ENCODE results near the gene TLDC2.
"Not testable (repeated sequence)": the region's sequence is repeated elsewhere in the genome, so short reads cannot be mapped to it uniquely, and the experiment has no call there.

TLDC2 gene

DNA sequence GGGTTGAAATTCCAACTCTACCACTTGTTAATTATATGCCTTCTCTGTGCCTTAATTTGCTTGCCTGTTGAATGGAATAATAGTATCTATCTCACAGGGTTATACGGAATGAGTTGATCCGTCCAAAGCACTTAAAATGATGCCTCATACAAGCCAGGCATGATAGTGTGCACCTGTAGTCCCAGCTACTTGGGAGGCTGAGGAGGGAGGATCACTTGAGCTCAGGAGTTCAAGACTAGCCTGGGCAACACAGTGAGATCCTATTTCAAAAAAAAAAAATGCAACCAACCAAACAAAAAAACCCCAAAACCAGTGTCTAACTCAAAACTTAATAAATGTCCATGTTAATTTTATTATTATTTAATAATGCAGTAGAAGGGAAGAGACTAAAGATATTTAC is 40.3 kb downstream of the TLDC2 start:
- DNase-seq = no peak

DNA sequence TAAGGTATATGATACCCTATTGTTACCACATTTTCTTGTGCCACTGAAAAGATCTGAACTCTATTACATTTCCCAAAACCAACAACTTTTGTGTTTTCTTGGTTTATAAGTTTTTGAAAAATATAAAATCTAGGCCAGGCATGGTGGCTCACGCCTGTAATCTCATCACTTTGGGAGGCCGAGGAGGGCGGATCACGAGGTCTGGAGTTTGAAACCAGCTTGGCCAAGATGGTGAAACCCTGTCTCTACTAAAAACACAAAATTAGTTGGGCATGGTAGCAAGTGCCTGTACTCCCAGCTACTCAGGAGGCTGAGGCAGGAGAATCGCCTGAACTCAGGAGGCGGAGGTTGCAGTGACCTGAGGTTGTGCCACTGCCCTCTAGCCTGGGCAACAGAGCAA is 41.3 kb downstream of the TLDC2 start:
- no peak for DNase-seq

DNA sequence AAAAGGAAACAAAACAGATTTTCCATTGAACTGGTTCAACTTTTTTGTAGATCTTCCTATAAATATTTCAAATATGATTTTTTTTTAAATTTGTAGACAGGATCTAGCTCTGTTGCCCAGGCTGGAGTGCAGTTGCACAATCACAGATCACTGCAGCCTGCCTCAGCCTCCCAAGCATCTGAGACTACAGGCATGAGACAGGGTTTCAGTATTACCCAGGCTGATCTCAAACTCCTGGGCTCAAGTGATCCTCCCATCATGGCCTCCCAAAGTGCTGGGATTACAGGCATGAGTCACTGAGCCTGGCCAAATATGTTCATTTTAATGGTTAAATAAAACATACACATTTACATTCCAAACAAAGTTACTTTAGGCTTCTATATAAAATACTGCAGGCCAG is 42.0 kb downstream of the TLDC2 start:
- no peak for DNase-seq

DNA sequence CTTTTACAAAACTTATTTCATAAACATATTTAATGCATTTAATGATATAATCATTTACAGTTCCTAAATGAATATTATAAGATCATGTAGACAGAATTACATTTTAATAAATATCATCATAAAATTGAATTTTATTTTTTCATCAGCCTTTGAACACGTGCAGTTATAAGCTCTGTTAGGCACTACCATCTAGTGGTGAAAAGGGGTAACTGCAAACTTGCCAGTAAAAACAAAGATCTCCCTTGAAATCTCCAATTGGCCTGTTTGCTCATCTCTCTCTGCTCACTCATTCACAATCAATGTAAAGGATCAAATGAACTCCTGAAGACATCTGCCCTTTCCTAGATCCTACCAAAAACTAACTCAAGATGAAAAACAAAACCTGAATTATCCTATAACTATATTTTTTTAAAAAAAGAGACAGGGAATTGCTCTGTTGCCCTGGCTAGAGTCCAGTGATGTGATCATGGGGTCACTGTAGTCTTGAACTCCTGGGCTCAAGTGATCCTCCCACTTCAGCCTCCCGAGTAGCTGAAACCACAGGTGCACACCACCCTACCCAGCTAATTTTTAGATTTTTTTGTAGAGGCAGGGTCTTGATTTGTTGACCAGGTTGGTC is 43.9 kb downstream of the TLDC2 start:
- peak; percentile 67 for DNase-seq

DNA sequence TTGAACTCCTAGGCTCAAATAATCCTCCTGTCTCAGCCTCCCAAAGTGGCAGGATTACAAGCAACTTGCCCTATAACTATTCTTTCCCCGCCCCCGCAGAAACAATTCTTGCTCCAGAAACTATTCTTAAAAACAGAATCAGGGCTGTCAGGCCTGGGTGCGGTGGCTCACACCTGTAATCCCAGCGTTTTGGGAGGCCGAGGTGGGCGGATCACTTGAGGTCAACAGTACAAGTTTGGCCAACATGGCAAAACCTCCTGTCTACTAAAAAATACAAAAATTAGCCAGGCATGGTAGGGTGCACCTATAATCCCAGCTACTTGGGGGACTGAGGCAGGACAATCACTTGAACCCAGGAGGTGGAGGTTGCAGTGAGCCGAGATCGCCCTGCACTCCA is 44.4 kb downstream of the TLDC2 start:
- DNase-seq = no peak

DNA sequence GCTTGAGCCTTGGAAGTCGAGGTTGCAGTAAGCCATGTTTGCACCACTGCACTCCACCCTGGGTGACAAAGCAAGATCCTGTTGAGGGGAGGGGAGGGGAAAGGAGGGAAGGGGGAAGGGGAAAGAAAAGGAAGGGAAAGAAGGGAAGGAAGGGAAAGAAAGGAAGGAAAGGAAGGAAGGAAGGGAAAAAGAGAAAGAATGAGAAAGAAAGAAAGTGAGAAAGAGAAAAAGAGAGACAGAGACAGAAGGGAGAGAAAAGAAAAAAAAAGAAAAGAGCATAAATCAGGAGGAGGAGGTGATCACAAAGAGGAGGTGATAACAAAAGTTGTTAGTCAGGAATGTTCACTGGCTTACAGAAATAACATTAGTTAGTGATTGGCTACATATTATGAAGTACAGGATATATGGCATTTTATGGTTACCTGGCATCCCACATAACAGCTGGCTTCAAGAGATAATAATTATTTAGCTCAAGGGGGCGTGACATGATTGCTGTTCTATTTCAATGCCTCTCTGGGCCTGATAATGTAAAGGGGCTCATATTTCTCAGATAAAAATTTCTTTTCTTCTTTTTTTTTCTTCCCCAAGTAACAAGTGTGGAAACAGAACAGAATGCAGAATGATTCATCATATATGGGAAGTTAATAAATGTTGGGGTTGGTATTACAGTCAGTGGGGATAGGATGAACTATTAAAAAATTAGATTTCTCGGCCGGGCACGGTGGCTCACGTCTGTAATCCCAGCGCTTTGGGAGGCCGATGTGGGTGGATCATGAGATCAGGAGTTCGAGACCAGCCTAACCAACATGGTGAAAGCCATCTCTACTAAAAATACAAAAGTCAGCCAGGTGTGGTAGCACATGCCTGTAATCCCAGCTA is 48.5 kb downstream of the TLDC2 start:
- peak; percentile 10 for DNase-seq

DNA sequence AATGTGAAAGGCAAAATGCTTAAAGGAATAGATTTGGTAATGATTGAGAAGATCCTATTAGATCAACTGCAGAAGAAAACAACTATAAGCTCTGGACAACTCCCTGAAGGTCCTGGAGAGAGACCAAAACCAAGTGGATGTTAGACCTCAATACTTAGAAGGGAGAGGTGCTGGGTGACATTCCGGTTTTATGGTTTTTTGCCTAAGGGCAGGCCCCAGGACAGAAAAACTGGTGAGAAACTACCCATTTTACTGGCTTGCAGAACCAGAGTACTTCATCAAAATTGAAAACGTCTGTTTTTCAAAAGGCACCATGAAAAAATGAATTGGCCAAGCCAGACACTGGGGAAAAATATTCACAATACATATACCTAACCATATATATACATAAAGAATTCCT is 49.3 kb downstream of the TLDC2 start:
- no peak for DNase-seq

DNA sequence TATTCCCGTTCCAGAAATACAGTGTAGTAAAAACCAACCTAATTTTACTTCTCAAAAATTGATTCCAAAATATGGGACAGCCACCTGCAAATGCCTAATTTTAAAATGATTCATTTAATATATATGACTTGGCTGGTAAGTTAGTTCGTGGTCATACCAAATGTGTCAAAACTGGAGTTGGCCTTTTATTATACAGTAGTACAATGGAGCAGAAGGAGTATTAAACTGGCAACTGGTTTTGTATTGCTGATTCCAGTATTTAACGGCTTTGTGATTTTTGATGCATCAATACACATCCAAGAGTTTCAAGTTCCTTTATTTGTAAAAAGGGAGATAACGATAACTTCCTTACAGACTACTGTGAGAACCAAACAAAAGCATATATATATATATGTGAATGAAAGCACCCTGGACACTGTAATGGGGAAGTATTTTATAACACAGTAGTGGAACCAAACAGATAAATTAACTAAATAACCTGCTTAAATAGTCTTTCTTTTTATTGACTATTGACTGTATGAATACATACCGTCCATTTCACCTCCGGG is 50.8 kb downstream of the TLDC2 start:
- DNase-seq = no peak

DNA sequence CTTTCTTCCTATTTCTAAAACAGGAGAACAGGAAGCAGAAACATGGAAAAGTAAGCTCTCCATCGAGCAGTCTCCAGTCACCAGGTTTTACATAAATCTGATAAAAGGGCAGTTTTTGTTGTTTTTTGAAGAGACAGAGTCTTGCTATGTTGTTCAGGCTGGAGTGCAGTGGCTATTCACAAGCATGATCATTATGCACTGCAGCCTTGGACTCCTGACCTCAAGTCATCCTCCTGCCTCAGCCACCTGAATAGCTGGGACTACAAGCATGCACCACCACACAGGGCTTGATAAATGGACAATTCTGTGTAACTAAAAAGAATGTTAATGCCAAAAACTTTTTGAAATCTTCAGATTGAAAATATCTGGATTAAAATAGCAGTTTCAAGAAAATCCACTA is 51.8 kb downstream of the TLDC2 start:
- no peak for DNase-seq

DNA sequence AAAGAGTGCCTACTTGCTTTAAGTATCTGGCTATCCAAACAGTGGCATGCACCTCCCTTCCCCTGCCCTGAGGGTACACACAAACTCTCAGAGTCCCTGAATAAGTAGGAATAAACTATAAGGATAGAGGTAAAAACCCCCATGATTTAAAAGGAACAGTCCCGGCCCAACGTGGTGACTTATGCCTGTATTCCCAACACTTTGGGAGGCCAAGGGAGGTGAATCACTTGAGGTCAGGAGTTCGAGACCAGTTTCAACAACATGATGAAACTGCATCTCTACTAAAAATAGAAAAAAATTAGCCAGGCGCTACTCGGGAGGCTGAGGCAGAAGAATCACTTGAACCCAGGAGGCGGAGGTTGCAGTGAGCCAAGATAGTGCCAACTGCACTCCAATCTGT is 53.4 kb downstream of the TLDC2 start:
- no peak for DNase-seq

DNA sequence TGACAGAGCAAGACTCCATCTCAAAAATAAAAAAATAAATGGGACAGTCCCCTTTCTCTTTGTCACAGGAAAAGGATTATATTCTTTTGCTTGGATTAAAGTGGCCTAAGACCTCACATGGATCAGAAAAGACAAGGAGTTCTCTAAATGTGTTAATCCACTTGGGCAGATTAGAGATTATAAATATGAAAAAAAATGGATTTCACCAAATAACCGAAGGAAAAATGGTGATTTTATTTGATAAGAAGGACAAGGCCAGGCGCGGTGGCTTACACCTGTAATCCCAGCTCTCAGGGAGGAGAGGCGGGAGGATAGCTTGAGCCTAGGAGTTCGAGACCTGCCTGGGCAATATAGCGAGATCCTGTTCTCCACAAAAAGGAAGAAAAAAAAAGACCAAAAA is 53.8 kb downstream of the TLDC2 start:
- DNase-seq = no peak

DNA sequence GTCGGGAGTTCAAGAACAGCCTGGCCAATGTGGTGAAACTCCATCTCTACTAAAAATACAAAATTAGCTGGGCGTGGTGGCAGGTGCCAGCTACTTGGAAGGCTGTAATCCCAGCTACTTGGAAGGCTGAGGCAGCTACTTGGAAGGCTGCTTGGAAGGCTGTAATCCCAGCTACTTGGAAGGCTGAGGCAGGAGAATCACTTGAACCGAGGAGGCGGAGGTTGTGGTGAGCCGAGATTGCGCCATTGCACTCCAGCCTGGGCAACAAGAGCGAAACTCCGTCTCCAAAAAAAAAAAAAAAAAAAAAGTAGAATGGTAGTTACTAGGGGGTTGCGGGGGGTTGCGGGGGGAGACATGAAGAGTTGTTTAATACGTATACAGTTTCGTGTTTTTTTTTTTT is 56.1 kb downstream of the TLDC2 start:
- DNase-seq = not testable (repeated sequence)

DNA sequence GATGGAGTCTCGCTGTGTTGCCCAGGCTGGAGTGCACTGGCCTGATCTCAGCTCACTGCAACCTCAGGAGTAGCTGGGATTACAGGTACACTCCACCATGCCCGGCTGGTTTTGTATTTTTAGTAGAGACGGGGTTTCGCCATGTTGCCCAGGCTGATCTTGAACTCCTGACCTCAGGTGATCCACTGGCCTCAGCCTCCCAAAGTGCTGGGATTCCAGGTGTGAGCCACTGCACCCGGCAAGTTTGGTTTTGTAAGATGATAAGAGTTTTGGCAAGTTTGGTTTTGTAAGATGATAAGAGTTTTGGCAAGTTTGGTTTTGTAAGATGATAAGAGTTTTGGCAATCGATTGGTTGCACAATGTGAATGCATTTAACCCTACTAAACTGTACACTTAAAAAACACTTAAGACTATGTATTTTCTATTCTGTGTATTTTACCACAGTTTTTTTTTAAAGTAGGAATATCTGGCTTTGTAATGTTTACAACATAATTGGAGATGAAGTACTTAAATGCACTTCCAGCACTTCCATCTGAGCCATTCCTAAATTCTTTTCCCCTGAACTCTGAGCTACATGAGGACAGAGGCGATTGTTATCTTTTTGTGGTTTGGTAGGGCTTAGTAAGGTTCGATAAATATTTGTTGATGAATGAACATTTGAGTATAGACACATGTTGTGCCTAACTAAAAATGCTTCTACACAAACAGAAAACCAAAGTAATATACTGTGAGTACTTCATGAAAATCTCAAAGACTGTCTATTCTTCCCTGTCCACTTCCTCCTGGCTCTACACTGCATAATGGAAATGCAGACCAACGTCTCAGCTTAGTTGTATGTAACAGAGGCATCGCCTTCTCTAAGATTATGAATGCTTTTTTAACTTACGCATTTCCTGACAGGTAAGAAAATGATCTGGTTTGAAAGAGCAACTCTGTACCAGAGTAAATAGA is 56.8 kb downstream of the TLDC2 start:
- no peak for DNase-seq

DNA sequence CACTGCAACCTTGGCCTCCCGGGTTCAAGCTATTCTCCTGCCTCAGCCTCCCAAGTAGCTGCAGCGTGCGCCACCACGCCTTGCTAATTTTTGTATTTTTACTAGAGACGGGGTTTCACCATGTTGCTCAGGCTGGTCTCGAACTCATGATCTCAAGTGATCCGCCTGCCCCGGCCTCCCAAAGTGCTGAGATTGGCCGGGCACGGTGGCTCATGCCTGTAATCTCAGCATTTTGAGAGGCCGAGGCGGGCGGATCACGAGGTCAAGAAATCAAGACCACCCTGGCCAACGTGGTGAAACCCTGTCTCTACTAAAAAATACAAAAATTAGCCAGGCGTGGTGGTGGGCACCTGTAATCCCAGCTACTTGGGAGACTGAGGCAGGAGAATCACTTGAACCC is 57.6 kb downstream of the TLDC2 start:
- not testable (repeated sequence) for DNase-seq

DNA sequence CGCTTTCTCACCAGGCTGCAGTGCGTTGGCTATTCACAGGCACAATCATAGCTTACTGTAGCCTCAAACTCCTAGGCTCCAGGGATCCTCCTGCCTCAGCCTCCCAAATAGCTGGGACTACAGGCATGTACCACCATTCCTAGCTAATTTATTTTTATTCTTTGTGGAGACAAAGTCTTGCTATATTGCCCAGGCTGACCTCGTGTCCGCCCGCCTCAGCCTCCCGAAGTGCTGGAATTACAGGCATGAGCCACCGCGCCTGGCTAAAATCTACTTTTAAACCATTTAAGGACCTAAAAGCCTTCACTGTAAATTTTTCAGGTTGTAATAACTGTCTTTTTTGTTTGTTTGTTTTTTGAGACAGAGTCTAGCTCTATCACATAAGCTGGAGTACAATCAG is 60.4 kb downstream of the TLDC2 start:
- no peak for DNase-seq

DNA sequence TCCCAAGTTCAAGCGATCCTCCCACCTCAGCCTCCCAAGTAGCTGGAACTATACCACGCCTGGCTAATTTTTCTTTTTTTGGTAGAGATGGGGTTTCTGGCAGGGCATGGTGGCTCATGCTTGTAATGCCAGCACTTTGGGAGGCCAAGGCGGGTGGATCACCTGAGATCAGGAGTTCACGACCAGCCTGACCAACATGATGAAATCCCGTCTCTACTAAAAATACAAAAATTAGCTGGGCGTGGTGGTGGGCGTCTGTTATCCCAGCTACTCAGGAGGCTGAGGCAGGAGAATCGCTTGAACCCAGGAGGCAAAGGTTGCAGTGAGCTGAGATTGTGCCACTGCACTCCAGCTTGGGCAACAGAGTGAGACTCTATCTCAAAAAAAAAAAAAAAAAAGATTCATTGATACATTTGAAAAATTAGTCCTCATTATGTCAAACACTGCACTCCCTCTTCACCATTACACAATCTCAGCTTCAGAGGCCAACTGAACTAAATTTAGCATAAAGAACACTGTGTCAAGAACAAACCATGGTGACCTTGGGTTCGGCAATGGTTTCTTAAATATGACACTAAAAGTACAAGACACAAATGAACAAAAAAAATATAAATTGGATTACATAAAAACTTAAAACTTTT is 60.9 kb downstream of the TLDC2 start:
- not testable (repeated sequence) for DNase-seq

DNA sequence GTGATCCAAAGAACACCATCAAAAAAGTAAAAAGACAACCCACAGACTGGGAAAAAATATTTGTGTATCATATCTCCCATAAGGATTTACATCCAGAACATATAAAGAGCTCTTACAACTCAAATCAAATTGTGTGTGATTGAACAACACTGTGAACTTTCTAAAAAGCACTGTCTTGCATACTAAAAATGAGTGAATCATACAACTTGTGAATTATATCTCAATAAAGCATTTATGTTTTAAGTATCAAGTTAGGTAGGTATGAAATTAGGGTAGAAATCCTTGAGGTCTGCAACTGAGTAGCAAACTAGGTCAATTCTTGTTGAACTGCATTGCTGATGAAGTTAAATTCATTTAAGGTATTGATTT is 61.4 kb downstream of the TLDC2 start:
- no peak for DNase-seq

DNA sequence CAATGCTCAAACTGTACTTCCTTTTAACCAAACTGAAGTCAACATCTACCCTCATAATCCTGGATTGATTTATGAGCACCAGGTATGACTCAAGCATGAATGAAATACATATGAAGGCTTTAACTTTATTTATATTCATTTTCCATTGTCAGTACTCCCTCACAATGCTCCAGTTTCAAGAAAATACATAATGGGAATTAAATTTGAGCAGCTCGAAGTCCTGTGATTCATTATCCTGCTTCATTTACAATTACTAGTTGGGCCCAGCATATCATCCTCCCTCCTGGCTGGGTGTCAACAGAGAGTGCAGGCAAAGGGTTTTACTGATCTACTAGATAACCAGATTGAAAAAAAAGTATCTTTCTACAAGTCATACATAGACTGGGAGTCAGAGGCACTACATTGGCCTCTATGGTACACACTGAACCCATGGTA is 65.5 kb downstream of the TLDC2 start:
- DNase-seq = no peak
